ENCODE data around the gene LMNTD2. TPM values are rescaled to one million over a fixed set of nuclear protein-coding genes. Genes with fewer than 3 reads are reported as not detected.

The LMNTD2 gene
- total RNA-seq, 2 donors from 2014 or later: 6.0 to 12.9 TPM

DNA sequence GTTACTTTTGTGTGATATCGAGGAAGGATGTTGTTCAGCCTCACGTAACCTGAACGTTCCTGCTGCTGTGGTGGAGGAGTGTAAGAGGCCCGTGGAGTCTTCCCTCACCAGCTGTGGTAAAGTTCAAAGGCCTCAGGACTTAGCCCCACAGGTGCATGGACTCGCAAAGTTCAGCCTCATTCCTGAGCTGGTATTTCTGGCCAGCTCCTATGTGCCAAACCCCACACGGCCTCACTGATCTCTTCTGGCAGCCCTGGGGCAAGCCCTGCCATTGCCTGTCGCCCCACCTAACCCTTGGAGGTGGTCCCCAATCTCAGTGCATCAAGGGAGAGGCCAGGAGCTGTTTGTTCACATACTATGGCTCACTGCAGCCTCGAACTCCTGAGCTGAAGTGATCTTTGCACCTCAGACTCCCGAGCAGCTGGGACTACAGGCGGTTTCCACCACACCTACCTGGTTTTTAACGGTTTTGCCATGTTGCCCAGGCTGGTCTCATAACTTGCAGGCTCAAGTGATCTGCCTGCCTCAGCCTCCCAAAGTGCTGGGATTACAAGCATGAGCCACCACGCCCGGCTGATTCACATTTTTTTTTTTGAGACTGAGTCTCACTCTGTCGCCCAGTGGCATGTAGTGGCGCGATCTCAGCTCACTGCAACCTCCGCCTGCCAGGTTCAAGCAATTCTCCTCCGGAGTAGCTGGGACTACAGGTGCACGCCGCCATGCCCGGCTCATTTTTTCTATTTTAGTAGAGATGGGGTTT is 17.9 kb upstream of the LMNTD2 start:
- ATAC-seq: no peak
- Histone ChIP-seq H3K4me1 (peaks cover 61% of the 10 kb centered on the region), H3K9me3 (no peaks in the 10 kb centered on the region), H3K4me3 (no peak overlapping the region), H3K36me3 (replicated peaks in 1 of 2; ENCODE audit: insufficient read depth in 1 of 2, low read depth in 2 of 2) (peaks cover 2 to 5% of the 10 kb centered on the region in 2 donors), H3K27ac (peak overlapping the region in 1 of 4 donors; percentile 13), H3K27me3 (no peaks in the 10 kb centered on the region)
- TF ChIP-seq, protein P1, sequence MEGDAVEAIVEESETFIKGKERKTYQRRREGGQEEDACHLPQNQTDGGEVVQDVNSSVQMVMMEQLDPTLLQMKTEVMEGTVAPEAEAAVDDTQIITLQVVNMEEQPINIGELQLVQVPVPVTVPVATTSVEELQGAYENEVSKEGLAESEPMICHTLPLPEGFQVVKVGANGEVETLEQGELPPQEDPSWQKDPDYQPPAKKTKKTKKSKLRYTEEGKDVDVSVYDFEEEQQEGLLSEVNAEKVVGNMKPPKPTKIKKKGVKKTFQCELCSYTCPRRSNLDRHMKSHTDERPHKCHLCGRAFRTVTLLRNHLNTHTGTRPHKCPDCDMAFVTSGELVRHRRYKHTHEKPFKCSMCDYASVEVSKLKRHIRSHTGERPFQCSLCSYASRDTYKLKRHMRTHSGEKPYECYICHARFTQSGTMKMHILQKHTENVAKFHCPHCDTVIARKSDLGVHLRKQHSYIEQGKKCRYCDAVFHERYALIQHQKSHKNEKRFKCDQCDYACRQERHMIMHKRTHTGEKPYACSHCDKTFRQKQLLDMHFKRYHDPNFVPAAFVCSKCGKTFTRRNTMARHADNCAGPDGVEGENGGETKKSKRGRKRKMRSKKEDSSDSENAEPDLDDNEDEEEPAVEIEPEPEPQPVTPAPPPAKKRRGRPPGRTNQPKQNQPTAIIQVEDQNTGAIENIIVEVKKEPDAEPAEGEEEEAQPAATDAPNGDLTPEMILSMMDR (IDR thresholded peaks at IDR 0.05): no peak
- TF ChIP-seq POLR2A (IDR thresholded peaks at IDR 0.05): no peak
- intact Hi-C loops (cut with DNase I): no loop called here
- no peak for DNase-seq
- WGBS, 2 donors: 57 to 67% methylated on average over 16 to 21 of the region's 21 CpGs

DNA sequence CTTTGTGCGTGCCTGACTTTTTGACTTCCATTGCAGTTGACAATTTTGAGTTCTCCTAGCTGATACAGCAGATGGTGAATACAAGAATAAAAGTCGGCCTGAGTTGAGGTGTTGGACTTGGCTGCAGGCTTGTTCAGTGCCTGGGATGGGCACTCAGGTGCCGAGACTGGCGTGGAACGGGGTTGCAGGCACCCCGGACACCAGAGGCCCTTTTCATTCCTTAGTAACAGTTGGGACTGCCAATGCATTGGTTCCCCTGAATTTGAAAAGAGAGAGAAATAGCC is 17.0 kb upstream of the LMNTD2 start:
- H3K4me3 ChIP-seq: peak overlapping the region in 1 of 2 donors; percentile 74
- H3K27me3 ChIP-seq: no peaks in the 10 kb centered on the region
- peaks cover 61% of the 10 kb centered on the region for H3K4me1 ChIP-seq
- H3K9me3 ChIP-seq: no peaks in the 10 kb centered on the region
- peaks cover 2 to 5% of the 10 kb centered on the region in 2 donors for H3K36me3 ChIP-seq (replicated peaks in 1 of 2; ENCODE audit: insufficient read depth in 1 of 2, low read depth in 2 of 2)
- WGBS, 2 donors: 25 to 30% methylated on average over 6 of the region's 6 CpGs
- no peak for ATAC-seq
- intact Hi-C loops (cut with DNase I): no loop called here
- TF ChIP-seq, protein P1 (IDR thresholded peaks at IDR 0.05): no peak
- no peak for TF ChIP-seq POLR2A (IDR thresholded peaks at IDR 0.05)
- H3K27ac ChIP-seq: peak overlapping the region in 3 of 4 donors; percentile 57 to 99 (median 97)
- no peak for DNase-seq

DNA sequence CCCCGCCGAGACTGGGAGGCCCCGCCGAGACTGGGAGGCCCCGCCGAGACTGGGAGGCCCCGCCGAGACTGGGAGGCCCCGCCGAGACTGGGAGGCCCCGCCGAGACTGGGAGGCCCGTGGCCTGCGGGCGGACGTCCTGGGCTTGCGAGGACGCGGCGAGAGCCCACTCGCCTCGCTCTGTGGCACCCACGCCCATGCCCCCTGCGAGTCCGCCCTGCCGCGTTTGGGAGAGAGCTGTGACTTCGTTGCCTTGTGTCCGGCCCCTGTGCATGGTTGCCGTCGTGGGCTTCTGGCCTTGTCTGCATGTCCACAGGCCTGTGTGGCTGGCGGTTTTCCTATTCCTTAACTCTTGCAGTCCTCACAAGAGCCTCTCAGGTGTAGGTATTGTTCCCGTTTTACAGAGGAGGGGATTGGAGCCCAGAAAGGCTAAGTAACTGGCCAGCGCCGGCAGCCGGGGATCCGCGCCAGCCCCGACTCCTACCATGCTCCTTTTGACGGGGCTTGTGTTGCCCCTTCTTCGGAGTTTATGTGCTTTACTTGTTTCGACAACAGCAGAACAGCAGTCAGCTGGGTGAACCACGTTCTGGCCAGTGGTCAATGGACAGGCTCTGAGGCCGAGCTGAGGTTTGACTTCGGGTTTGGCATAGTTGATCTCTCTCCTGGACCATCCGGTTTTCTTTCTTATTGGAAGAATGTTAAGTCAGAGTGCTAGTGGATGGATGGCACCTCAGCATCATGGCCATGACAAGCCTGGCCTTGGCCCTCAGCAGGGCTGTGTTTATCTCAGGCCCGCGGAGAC is 16.5 kb upstream of the LMNTD2 start:
- H3K4me3 ChIP-seq: peak overlapping the region; percentile 50 to 74
- no peak for TF ChIP-seq POLR2A (IDR thresholded peaks at IDR 0.05)
- TF ChIP-seq, protein P1 (IDR thresholded peaks at IDR 0.05): no peak
- 1 to 2% methylated on average over 15 to 25 of the region's 48 CpGs for WGBS, 2 donors
- H3K36me3 ChIP-seq (replicated peaks in 1 of 2; ENCODE audit: insufficient read depth in 1 of 2, low read depth in 2 of 2): peaks cover 0 to 2% of the 10 kb centered on the region in 2 donors
- no peaks in the 10 kb centered on the region for H3K9me3 ChIP-seq
- H3K27me3 ChIP-seq: no peaks in the 10 kb centered on the region
- intact Hi-C loops (cut with DNase I): no loop called here
- H3K4me1 ChIP-seq: peaks cover 61% of the 10 kb centered on the region
- ATAC-seq: no peak
- DNase-seq: peak in 1 of 4 donors; percentile 21
- H3K27ac ChIP-seq: peak overlapping the region in 3 of 4 donors; percentile 57 to 99 (median 97)

DNA sequence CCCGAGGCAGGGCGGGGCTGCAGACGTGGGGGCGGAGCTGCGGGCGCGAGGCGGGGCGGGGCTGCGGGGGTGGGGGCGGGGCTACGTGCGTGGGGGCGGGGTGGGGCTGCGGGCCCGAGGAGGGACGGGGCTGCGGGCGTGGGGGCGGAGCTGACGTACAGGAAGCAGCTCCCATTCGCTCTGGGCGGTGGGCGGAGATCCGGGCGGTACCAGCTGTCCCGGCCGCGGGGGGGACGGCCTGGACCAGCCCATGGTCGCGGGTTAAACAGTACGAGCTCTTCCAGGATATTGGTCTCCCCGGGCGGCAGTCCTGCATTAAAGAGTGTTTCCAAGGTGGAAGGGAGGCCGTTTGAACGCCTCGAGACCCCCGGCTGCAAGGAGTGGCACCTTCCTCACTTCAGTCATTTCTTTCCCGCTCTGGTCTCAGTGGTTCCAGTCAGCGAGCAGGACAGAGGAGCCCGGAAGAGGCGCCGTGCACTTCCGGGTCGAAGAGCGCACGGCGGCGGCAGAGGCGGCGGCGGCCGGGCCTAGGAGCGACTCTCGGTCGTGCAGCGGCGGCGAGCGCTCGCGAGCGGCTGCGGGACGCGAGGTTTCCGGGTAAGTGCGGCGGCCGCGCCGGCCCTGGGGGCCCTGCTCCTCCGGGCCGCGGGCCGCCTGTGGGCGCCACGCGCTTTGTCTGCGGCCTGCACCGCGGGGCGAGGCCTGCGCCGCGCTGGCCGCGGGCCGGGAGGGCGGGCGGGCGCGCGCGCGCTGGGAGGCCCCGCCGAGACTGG is 15.6 kb upstream of the LMNTD2 start, which contains the start of gene PHRF1:
PHRF1 (plus strand) TSS at position 475 of the 773 bp plus-strand sequence. CDS start 5,043 bp downstream, outside the sequence.
- Histone ChIP-seq H3K36me3 (replicated peaks in 1 of 2; ENCODE audit: insufficient read depth in 1 of 2, low read depth in 2 of 2) (no peaks in the 10 kb centered on the region), H3K27ac (peak within 1 kb of the TSS; percentile 97 to 99 (median 98))
- peak; percentile 56 to 79 (median 74) for TF ChIP-seq POLR2A (IDR thresholded peaks at IDR 0.05)
- TF ChIP-seq, protein P1 (IDR thresholded peaks at IDR 0.05): peak in 2 of 7 experiments; percentile 14 to 16

More for the DNA sequence above, 15.6 kb upstream of the LMNTD2 start, which contains the start of gene PHRF1:
- WGBS, 2 donors: 0% methylated on average over 3 to 87 of the region's 99 CpGs
- H3K9me3 ChIP-seq: no peaks in the 10 kb centered on the region
- H3K27me3 ChIP-seq: no peaks in the 10 kb centered on the region
- DNase-seq (peak; percentile 97 to 99 (median 98)), ATAC-seq (peak; percentile 92)
- H3K4me1 ChIP-seq: peaks cover 54% of the 10 kb centered on the region
- intact Hi-C loops (cut with DNase I): no loop called here
- peak within 1 kb of the TSS; percentile 56 to 74 for H3K4me3 ChIP-seq
